Activated gamma-delta T cell (primary cell): ENCODE measurements around the gene APBA1.

Experiments used
- DNase-seq: peaks from one replicate; lab custom pipeline; 2025; lab: John Stamatoyannopoulos, UW

APBA1 gene

DNA sequence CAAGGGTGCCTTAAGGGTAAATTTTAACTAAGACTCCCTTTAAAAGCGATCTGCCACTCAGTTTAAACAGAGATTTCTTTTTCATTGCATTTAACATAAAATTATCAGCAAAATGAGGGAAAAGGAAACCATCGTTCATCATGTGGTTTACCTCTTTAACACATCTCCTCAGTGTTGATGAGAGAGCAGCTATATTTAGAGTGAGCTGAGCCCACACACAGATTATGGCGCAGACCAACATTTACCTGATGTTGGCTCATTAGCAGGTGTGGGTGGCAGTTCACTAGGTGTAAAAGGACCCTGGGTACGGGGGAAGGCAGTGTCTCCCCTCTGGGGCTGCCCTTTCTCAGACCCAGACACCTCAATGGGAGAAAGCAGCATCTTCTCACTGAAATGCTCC lies 197.3 kb downstream of the APBA1 start:
- no peak for DNase-seq

DNA sequence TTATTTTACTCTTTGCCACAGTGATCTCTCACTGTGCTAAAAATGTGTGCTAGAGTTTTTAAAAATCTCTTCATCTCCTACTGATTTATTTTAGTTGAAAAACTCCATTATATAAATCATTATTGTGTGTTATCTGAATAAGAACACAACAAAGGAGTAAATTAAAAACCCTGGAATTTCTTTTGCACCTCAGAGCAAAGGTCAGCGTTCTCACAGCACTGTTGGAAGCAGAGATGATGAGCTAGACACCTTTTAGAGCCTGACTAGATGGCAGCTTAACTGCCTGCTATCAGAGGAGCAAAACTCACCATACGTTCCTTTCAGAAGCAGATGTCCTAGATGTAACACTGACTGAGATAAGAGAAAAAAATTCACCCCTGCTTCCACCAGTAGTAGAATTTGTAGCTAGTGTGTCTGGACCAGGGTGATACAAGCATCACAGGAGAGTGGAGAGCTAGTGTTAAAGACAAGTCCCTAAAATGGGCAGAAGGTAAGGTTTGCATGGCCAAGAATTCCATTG lies 200.0 kb downstream of the APBA1 start:
- DNase-seq = no peak

DNA sequence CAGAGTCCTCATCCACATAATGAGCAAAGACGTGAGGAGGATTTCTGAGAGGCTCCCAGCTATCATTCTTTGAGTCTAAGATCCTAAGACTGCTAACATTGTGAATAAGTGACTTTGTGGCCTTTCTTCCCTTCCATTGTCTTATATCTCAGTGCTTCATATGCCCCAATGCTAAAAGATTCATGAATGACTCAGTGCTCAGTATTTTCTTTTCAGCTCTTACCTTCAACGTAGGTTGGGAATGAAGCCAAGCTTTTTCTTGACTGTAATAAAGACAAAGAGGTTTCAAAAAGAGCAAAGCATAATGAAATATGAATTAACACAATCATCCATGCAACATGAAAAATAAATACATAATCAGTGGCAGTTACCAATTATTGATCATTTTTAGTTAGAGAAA lies 200.7 kb downstream of the APBA1 start:
- DNase-seq = no peak

DNA sequence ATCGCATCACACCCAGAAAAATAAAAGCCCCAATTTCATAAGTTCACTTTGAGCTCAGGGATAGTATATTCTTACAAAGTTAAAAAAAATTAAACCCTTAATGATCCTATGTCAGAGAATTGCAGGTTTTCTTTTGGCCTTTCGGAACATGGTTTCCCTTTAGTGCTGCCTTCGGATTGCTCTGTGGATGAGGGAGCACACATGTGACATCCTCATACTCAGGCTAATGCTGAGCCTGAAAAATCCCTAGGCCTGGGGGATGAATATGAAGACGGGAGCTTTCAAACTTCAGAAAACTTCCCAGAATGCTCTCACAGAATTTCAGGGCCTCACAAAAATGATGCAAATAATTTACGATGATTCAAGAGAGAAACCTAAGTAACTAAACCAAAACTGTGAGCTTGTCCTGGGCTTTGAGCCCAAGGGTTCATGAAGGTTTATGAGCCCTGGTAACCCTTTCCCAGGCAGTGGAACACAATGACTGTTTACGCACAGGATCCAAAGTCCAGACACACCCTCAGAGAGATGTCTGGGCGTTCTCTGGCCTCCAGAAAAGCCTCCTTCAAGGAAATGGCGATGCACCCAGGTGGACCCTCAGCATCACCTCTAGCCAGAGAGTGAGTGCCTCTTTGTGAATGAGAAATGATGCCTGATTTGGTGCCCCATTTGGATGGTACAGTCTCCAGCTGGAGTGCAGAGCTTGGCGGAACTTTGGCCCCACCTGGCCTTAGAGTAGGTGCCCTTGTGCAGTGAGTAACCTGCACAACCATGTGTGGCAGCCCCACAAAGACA lies 201.8 kb downstream of the APBA1 start:
- no peak for DNase-seq

DNA sequence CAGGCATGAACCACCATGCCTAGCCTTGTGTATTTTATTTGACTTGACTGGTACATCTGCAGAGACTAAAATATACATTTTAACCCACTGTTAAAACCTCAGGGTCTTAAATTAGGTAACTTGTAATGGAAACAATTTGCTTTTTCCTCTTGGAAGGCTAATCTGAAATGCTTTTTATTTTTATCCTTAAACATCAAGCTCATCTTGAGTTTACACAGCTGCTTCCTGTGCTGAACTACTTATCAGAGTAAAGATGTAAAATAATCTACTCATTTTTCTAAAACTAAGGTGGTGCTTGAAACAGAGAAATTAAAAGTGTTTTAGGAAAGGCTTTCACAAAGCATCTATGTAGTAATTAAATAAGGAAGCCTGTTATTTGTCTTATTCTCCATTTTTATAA lies 203.0 kb downstream of the APBA1 start:
- no peak for DNase-seq

DNA sequence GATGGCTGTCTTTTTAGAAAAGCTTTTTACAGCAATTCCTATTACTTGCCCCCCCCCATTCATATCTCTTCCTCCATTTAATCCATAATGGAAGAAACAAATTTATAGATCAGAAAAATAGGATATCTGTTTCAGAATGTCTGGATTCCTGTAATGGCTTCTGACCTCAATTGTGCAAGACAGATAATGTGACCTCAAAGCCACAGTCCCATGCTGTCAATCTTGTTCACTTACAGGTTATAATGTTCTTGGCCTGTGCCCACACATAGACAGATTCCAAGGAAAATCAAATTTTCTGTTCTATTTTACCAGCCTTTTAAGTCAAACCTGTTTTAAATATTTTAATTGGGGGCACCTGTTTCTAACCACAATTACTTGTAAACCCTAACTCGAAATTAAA lies 203.8 kb downstream of the APBA1 start:
- no peak for DNase-seq

DNA sequence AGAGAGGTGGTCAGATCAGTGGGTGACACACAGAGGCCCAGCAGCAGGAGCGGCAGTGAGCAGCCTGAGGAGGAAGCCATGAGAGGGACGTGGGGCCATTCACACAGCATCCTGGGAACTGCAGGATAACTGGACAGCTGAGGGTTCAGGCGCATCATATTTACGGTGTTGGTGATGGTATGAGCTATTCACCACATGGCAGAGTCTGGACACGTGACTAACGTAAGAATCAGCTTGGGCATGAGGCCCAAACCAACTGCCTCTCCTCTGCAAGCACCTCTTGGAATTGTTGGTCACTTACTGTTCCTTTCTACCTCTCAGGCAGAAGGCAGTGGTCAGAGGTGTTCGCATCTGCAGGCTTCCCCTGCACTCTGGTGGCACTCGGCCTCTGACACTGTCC lies 206.0 kb downstream of the APBA1 start:
- DNase-seq = no peak

DNA sequence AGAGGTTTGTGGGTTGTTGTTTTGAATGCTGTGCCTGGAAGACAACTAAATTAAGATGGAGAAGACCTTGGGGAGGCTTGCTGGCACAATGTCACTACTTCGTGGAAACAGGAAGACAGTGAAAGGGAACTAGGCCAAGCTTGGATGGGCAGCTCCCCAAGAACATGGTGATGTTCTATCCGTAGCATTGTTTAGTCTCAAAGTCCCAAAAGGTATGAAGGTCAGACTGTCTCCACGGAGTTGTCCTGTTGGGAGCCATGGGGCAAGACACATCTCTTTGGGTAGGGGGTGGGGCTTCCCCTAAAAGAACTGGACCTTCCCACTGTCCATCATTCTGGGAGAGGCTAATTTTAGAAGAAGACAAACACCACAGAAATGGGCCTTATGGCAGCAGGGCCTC lies 206.7 kb downstream of the APBA1 start:
- DNase-seq = no peak

DNA sequence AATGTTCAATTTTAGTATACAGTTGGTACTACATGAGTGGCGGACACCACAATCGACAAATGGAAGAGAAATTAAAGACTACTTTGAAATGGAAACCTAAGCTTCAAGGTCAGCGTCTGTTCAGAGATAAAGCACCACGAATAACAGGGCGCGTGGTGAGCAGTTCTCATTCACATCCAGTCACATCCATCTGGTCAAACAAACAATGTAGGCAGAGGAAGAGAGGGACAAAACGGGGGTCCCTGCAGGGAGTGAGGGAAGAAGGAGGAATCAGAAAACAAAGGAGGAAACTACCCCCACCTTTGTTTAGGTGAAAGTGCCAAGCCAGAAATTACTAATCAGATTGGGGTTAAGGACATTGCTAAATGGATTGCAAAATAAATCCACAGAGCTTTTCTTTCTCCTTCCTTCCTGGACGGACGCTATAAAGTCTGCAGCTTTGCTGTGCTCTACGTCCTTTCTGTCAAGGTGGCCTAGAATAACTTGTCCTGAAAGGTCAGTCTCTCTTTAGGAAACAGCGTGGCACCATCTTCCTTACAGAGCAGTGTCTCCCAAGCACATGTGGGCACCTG lies 208.6 kb downstream of the APBA1 start:
- DNase-seq = no peak

DNA sequence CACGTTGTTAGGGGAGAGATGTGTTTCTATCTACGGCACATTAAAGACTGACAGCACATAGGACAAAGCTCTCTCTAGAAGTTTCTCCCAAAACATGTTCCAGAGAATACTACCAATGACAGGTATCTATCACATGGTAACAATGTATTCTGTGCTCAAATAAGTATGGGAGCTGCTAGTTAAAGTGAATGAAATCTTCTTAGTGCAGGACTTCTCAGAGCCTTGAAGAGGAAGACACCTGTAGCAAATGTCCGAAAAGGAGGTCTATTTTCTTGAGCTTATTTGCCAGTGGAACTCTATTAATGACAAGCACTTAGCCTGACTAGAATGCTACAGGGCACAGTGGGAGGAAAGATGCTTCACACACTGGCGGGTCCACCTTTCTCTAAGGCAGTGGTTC lies 209.8 kb downstream of the APBA1 start:
- no peak for DNase-seq

DNA sequence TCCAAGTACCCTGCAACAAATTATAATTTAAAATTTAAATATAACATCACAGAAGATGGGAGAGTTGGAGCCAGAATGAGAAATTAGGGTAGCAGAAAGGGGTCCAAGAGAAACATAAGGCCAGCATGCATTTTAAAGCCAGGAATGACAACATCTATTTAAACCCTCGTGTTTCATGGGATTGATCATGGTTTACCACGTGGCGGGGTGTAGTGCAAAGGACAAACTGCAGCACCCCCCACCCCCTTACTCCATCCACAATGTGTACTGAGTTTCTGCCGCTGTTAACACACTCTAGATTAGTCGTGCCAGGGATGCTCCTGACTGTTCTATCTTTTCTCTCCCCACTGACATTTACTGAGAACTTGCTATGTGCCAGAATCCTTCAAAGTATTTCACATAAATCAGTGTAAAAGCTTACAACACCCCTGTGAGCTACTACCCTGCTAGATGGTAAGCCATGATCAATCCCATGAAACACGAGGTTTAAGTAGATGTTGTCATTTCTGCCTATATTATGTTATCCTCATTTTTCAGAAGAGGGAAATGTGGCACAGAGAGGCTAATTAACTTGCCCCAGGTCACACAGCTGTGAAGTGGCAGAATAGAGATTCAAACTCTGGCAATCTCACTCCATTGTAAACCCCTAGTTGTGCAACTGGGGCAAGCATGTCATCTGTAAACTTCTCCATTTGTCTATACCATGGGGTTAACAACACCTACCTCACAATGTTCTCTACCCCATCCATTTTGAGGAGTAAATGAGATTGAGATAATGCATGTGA lies 210.9 kb downstream of the APBA1 start:
- no peak for DNase-seq

DNA sequence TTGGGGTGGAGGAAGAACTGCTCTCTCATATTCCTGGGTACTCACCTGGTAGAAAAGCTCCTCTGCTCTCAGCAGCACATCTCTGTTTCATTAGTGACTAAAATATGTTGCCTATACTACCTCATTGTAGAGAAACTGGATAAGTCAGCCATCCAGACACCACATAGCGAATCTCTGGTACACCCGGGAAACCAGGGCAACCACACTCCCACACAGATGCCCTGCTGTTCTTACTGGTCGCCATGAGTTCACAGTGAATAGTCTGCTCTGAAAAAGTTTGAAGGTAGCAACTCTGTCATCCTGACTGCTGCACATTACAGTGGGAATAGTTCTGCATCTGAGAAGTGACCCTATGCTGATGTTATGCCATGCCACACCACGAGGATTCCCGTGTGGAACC lies 212.2 kb downstream of the APBA1 start:
- DNase-seq = no peak

DNA sequence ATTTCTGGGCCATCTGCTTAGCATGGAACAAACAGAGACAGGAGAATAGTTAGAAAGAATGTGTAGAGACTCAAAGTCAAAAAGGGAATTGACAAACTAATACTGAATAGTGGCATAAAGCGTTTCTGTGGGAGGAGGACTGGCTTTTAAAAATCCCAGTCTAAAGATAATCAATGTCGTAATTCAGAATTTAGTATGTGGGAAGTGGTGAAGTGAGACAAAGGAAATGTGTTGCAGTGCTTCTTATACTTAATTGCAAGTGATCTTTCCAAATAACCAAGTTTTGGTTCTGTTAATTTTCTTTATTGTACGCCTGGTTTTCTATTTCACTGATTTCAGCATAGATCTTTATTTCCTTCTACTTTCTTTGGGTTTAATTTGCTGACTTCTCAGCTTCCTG lies 214.0 kb downstream of the APBA1 start:
- DNase-seq = no peak

DNA sequence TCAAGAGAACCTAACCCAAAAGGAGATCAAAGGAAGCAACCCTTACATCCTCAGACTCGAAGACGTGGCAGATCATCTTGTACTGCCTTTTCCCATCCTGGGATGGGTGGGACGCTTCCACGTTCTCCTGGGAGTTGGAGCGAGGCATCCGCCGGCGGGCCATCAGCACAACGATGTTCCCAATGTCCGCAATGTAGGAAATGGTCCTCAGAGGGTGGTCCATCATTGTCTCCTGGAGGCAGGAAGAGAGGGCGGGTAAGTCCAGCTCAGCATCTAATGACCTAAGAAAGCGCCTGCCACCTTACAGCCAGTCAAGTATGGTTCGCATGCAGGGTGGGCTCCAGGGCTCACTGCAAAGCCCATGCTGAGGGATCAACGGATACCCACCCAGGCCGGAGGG lies 216.0 kb downstream of the APBA1 start:
- DNase-seq = no peak

DNA sequence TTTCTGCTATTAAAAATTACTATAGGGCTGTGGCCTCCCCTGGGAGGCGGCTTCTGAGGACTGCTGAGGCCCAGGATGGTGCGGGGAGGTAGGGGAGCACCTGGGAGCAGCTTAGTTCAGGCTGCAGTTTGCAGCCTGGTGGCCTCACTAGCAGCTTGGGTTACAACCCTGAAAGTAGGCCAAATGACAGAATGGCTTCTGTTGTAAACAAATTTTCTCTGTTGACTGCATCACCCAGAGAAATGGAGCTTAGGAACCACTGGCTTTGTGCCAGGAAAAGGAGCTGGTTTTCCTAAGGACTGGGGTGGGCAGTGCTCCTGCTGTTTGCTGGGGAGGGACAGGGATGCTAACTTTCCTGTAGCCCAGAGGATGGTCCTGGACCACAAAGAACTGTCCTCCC lies 216.9 kb downstream of the APBA1 start:
- DNase-seq = no peak

DNA sequence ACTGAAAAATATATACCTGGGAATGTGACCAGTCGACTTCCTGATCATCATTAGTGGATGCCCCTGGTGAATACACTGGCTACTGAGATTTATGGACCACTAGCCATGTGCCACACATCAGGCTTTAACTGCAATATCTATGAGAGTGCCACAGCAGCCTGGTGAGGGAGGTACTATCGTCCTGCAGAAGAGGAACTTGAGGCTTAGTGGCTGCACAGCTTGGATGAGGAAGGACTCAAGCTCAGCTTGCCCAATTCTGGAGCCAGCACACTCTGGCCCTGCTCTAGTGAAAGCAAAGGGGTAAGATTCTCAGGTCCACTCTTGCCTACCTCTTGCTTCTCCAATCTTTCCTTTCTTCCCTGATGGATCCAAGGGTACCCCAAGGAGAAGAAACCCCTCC lies 217.8 kb downstream of the APBA1 start:
- no peak for DNase-seq

DNA sequence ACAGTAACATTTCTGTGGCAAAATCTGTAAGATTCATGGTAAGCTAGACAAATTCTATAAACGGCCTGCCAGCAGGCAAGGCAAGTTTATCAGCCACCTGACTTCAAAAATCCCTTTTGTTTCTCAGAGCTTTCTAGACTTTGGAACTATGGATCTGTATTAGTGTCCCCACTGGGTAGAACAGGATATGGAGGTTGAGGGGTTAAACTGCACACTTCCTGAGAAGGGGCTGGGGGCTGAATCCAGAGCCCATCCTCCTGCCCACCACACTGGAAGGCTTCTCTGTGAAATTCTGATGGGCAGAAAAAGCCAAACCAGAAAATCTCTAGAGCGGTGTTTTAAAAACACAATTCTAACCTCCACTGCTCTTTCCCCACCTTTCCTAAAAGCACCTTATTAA lies 218.4 kb downstream of the APBA1 start:
- no peak for DNase-seq

DNA sequence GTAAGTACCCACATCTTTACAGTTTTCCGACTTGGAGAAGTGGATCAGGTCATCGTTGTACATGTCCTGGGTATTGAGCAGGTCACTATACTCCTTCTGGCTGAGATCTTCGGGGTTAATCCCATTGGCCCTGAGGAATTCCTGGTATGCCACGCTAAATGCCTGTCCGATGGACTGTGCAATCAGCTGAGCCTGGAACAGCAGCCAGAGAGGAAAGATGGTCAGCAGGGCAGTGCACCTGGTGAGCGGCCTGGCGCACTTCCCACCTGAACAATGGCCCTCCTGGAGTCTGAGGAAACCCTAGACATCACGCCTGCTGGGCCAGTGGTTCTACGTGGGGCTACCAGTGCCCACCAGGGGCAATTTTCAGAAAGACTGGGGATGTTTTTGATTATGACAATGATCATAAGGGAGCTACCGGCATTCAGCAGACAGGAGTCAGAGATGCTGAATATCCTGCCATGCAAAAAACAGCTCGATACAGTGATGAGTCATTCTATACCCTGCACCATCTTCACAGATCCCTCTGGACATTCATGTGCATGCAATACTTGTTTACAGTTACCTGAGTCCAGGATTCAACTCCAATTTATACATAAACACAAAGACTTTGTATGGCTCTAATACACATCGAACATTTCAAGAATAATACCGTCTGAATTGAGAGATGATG lies 219.9 kb downstream of the APBA1 start:
- DNase-seq = no peak

DNA sequence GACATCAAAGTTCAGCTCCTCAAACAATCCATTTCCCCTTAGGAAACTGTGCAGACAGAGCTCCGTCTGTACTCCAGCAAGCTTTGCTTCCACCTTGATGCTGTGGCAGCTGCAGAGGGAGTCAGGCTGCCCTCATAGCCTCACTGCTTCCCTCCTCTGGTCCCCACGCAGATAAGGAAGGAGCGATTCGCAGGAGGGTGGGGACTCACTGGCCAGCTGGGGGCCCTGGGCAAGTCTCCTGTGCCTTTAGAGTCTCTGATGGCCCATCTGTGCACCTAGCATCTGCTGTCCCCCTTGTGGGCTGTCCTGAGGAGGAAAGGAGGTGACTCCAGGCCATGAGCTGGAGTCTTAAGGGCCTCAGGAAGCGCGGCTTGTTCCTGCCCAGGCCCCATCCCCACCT lies 225.7 kb downstream of the APBA1 start:
- DNase-seq = no peak

DNA sequence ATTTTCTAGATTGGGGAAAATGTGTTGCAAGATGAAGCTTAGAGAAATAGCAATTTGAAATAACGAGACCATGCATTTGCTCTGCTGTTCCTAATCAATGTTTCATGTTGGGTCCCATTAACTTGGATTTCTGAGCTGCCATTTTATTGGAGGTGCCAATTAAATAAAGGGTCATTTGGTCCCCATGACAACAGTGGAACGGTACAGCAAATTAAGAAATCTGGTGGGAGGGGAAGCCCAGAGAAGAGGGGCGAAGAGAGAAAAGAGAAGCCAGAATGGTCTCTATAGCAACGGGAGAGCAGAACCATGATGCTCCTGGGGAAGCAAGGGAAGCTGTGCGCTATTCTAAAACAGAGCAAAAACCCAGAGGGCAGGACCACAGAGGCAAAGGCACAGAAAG lies 226.9 kb downstream of the APBA1 start:
- DNase-seq = no peak

DNA sequence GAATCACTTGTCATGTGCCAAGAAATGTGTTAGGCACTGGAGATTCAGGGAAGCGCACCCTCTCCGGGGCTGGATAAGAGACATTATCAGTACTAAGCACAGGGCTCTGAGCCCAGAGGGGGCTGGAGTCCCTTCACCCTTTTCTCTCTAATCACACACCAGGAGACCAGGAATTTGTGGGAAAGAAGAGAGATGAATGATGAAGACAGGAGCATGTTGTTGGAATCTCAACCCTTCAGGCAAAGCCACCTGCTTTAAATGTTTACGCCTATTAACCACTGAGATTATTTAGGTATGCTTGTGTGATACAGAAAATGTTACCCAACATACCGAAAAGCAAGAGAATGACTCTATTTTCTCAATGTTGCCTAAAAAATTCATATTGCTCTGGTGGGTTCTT lies 227.4 kb downstream of the APBA1 start:
- DNase-seq = no peak

DNA sequence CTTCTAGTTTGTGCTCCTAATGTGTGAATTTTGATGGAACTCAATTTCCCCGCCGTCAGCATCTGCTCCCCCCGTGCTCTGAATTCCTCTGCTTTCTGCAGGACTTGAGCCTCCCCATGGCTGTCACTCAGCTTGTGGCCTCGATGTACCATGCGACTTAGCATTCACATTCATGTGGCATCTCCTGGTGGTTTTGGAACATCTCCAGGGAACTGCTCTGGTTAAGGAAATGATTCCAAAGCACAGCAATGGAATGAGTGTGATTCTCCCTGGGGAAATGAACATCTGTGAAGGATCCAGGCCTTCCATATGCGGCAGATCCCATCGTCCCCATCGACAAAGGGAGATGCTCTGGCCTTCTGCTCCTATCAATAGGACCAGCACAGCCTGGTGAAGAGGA lies 228.2 kb downstream of the APBA1 start:
- DNase-seq = no peak
